Uterus (tissue), 2 donors: Measurements from ENCODE around the gene PRRT4.

Experiments
- CTCF ChIP-seq, 4 experiments: fragments of 200-600 bp in 2 of 4; fragments of 450-650 bp in 2 of 4; sonication (generic) in 2 of 4; IDR thresholded peaks; one replicate each; pipeline ENCODE4 v1.5.1; 2016 to 2019; ENCODE audit warnings: antibody characterized with exemption in 4 of 4, mild to moderate bottlenecking in 2 of 4, moderate library complexity in 1 of 4
- POLR2A ChIP-seq, 2 donors: fragments of 450-650 bp; IDR thresholded peaks; one replicate each; pipeline ENCODE4 v1.6.1; 2016; ENCODE audit warnings: antibody characterized with exemption in 2 of 2, mild to moderate bottlenecking in 1 of 2, moderate library complexity in 1 of 2

DNA sequence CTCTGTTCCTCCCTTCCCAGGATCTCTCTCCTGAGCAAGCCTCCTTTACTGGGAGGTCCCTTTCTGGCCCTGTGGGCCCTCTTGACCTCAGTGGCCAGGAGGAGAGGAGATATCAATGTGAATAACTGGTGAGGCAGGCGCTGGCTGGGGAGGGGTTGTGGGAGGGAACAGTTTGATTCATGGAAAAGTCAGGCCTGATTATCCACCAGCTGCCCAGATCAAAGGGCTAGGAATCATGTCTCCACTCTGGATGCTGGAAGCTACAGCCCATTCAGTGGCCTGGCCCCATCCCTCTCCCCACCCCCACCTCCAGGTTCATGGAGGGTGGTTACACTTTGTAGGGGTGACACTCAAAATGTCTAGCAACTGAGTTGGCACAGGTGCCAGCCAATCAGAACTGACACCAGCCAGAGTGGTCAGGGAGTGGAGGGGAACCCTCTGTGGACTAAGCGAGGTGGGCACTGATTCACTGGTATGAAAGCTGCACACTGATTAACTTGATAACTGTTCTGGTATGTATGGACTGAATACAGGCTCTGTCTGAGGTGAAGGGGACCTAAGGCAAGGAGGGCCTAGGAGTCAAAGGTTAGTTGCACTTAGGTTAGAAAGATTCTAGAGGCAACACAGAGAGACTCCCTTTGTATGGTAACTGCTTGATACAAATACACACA, 4.8 kb downstream of the PRRT4 start:
- TF ChIP-seq CTCF (IDR thresholded peaks at IDR 0.05) = no peak
- no peak for TF ChIP-seq POLR2A (IDR thresholded peaks at IDR 0.05)
